ENCODE results near the gene ELOVL6.

ELOVL6 gene

DNA sequence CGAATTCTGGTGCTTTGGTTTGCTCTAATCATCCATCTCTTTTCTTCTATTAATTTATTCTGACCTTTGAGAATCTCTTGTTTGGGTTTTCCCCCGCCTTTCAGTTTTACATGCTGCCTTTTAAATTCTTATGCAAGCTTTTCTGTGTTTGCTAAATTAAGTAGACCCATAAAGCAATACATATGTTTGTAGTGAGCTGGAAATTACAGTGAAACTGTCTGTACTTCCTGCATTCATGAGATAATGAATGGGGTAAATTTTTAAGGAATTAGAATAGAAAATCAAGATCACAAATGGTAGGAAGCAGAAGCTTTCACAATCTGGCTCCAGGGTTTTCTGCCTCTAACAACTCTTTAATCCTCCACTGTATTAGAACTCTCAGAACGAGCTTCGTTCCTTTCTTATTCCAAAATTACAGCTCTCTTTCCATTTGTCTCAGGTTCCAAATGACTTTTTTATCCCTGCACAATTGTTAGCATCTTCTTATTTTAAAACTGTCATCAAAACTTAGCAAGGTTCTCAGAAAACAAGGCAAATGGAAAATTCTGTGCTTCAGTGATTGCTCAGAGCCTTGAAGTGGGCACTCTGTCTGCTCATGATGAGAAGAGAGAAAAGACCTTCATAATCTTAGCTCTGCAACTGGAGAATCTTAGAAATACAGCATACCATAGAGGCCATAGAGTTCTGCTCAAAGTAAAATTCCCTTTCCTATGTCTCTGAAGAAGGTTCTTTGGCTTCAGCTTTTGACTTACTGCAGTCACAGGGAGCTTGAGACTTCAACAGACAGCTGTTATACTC, 177.6 kb downstream of the ELOVL6 start:
- no peak for DNase-seq
- no peaks in the 10 kb centered on the region for H3K4me1 ChIP-seq (ENCODE audit: control insufficient read depth, low read depth, low read length)
- H3K27ac ChIP-seq (ENCODE audit: low read depth, low read length), result peak overlapping the region; percentile 28
- no peaks in the 10 kb centered on the region for H3K27me3 ChIP-seq (ENCODE audit: insufficient read depth, low read length, poor library complexity)
- no peak overlapping the region for H2BK15ac ChIP-seq (replicated peaks; ENCODE audit: low read depth)
- no peaks in the 10 kb centered on the region for H3K79me2 ChIP-seq (ENCODE audit: control insufficient read depth, insufficient read depth, low read length)
- H3K9ac ChIP-seq (ENCODE audit: low read length), result no peak overlapping the region
- H3K36me3 ChIP-seq (ENCODE audit: control insufficient read depth, insufficient read depth, low read length), result no peaks in the 10 kb centered on the region
- no peak overlapping the region for H3K56ac ChIP-seq (ENCODE audit: low read length)
- H3K4me3 ChIP-seq (ENCODE audit: low read length), result no peak overlapping the region
- H3K4me2 ChIP-seq (ENCODE audit: low read length), result no peak overlapping the region
- no peak overlapping the region for H3K4ac ChIP-seq (ENCODE audit: low read depth, low read length)
- H3K23ac ChIP-seq (ENCODE audit: low read length), result no peak overlapping the region
- WGBS (ENCODE audit: extremely low coverage, insufficient coverage, low lambda C conversion rate), result no CpG with 5 or more reads among the region's 4 CpGs
- H2BK120ac ChIP-seq (ENCODE audit: low read depth, low read length), result no peak overlapping the region
- no peak overlapping the region for H2BK5ac ChIP-seq (ENCODE audit: low read length)
- no peak overlapping the region for H2AK5ac ChIP-seq (ENCODE audit: low read length)
- no peaks in the 10 kb centered on the region for H3K79me1 ChIP-seq (ENCODE audit: low read length)
- H4K8ac ChIP-seq (ENCODE audit: low read depth, low read length), result peak overlapping the region; percentile 56
- no peak overlapping the region for H4K5ac ChIP-seq (ENCODE audit: low read length)
- no peak overlapping the region for H3K18ac ChIP-seq (ENCODE audit: low read length)

DNA sequence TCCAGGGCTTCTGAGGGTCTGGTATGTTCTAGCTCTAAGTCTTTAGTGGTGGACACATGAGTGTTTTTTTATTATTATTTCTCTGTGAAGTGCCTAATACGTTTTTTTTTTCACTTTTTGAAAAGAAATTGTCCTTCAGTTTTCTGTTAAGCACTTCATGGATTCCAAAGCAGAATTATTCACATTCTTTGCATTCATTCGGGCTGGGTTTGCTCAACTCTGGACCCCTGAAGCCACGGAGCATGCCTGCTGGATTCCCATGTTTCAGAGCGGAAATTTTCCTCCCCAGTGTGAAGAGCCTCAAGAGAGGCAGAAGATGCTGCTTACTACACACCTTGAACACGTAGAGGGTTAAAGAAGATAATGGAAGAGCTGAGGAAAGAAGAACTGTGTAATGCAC, 178.3 kb downstream of the ELOVL6 start:
- Histone ChIP-seq H3K4me1 (ENCODE audit: control insufficient read depth, low read depth, low read length) (no peaks in the 10 kb centered on the region), H2BK5ac (ENCODE audit: low read length) (no peak overlapping the region), H2BK120ac (ENCODE audit: low read depth, low read length) (no peak overlapping the region), H3K27me3 (ENCODE audit: insufficient read depth, low read length, poor library complexity) (no peaks in the 10 kb centered on the region), H3K79me2 (ENCODE audit: control insufficient read depth, insufficient read depth, low read length) (no peaks in the 10 kb centered on the region), H3K18ac (ENCODE audit: low read length) (peak overlapping the region; percentile 25), H4K8ac (ENCODE audit: low read depth, low read length) (no peak overlapping the region), H2AK5ac (ENCODE audit: low read length) (no peak overlapping the region), H3K4me3 (ENCODE audit: low read length) (no peak overlapping the region), H4K5ac (ENCODE audit: low read length) (no peak overlapping the region), H3K36me3 (ENCODE audit: control insufficient read depth, insufficient read depth, low read length) (no peaks in the 10 kb centered on the region), H2BK15ac (replicated peaks; ENCODE audit: low read depth) (no peak overlapping the region), H3K23ac (ENCODE audit: low read length) (no peak overlapping the region), H3K4ac (ENCODE audit: low read depth, low read length) (no peak overlapping the region), H3K27ac (ENCODE audit: low read depth, low read length) (no peak overlapping the region), H3K79me1 (ENCODE audit: low read length) (no peaks in the 10 kb centered on the region), H3K56ac (ENCODE audit: low read length) (no peak overlapping the region), H3K9ac (ENCODE audit: low read length) (no peak overlapping the region), H3K4me2 (ENCODE audit: low read length) (no peak overlapping the region)
- peak; percentile 79 for DNase-seq
- no CpG with 5 or more reads among the region's 5 CpGs for WGBS (ENCODE audit: extremely low coverage, insufficient coverage, low lambda C conversion rate)

DNA sequence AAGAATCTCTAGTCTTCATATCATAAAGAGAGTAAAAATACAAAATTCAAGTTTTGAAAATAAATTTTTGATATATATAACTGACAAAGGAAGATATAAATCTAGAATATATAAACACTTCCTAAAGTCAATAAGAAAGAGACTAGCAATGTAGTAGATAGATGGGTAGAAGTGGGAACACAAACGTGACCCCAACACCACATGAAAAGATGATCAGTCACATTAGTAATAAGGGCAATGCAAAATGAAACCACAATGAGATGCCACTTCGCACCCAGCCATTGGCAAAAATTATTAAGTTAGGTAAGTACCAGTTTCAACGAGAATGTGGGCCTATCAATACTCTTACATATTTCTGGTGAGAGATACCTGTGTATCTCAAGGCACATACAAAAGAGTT, 179.3 kb downstream of the ELOVL6 start:
- Histone ChIP-seq H3K4me2 (ENCODE audit: low read length) (no peak overlapping the region), H3K27ac (ENCODE audit: low read depth, low read length) (no peak overlapping the region), H3K27me3 (ENCODE audit: insufficient read depth, low read length, poor library complexity) (no peaks in the 10 kb centered on the region), H4K5ac (ENCODE audit: low read length) (no peak overlapping the region), H3K23ac (ENCODE audit: low read length) (no peak overlapping the region), H3K4me3 (ENCODE audit: low read length) (no peak overlapping the region), H3K18ac (ENCODE audit: low read length) (no peak overlapping the region), H3K4ac (ENCODE audit: low read depth, low read length) (no peak overlapping the region), H3K79me2 (ENCODE audit: control insufficient read depth, insufficient read depth, low read length) (no peaks in the 10 kb centered on the region), H3K56ac (ENCODE audit: low read length) (no peak overlapping the region), H3K79me1 (ENCODE audit: low read length) (no peaks in the 10 kb centered on the region), H3K9ac (ENCODE audit: low read length) (no peak overlapping the region), H4K8ac (ENCODE audit: low read depth, low read length) (no peak overlapping the region), H2BK15ac (replicated peaks; ENCODE audit: low read depth) (no peak overlapping the region), H3K4me1 (ENCODE audit: control insufficient read depth, low read depth, low read length) (no peaks in the 10 kb centered on the region), H2BK5ac (ENCODE audit: low read length) (no peak overlapping the region), H2BK120ac (ENCODE audit: low read depth, low read length) (no peak overlapping the region), H3K36me3 (ENCODE audit: control insufficient read depth, insufficient read depth, low read length) (no peaks in the 10 kb centered on the region), H2AK5ac (ENCODE audit: low read length) (no peak overlapping the region)
- DNase-seq, result no peak
- no CpG with 5 or more reads among the region's 3 CpGs for WGBS (ENCODE audit: extremely low coverage, insufficient coverage, low lambda C conversion rate)

DNA sequence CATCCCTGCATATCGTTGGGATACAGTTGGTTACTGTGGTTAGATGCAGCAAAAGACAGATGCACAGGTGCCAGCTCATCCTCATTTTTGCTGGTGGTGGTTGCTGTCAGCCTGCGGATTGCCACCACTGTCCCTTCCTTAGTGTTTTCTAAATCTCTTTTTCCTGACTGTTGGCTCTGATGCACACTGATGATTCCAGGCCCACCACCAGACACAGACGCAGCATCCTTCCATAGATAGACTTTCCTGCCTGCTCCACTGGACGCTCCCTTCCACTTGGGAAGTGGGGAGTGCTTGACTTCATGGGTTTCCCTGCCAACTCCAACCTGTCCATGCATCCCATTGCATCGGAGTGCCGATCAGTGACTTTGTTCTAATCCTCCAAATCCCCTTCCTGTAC, 184.2 kb downstream of the ELOVL6 start:
- Histone ChIP-seq H3K18ac (ENCODE audit: low read length) (no peak overlapping the region), H3K27ac (ENCODE audit: low read depth, low read length) (no peak overlapping the region), H2BK15ac (replicated peaks; ENCODE audit: low read depth) (no peak overlapping the region), H3K4me2 (ENCODE audit: low read length) (no peak overlapping the region), H3K56ac (ENCODE audit: low read length) (no peak overlapping the region), H4K5ac (ENCODE audit: low read length) (no peak overlapping the region), H3K27me3 (ENCODE audit: insufficient read depth, low read length, poor library complexity) (no peaks in the 10 kb centered on the region), H3K9ac (ENCODE audit: low read length) (no peak overlapping the region), H3K4ac (ENCODE audit: low read depth, low read length) (no peak overlapping the region), H3K4me3 (ENCODE audit: low read length) (no peak overlapping the region), H2BK120ac (ENCODE audit: low read depth, low read length) (no peak overlapping the region), H3K79me2 (ENCODE audit: control insufficient read depth, insufficient read depth, low read length) (no peaks in the 10 kb centered on the region), H3K23ac (ENCODE audit: low read length) (no peak overlapping the region), H3K36me3 (ENCODE audit: control insufficient read depth, insufficient read depth, low read length) (no peaks in the 10 kb centered on the region), H4K8ac (ENCODE audit: low read depth, low read length) (no peak overlapping the region), H2BK5ac (ENCODE audit: low read length) (no peak overlapping the region), H2AK5ac (ENCODE audit: low read length) (no peak overlapping the region), H3K4me1 (ENCODE audit: control insufficient read depth, low read depth, low read length) (no peaks in the 10 kb centered on the region), H3K79me1 (ENCODE audit: low read length) (no peaks in the 10 kb centered on the region)
- no peak for DNase-seq
- WGBS (ENCODE audit: extremely low coverage, insufficient coverage, low lambda C conversion rate), result no CpG with 5 or more reads among the region's 6 CpGs

DNA sequence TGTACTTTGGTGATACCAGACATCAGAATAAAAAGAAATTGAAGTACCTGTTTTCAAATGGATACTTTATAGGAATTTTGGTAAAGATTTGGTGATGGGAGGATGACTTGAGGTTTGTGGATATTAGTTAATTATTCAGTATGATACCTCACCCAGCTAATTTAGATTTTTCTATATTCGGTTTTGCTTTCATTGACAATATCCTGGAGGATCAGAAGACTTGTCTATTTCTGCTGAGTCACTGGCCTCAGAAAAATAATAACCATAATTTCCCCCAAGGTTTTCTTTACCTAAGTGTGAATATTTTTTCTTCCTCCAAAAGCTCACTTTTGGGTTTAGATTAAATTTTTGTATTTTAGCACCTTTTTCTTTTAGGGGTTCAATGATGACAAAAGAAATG, 185.5 kb downstream of the ELOVL6 start:
- Histone ChIP-seq H3K4me2 (ENCODE audit: low read length) (no peak overlapping the region), H4K8ac (ENCODE audit: low read depth, low read length) (no peak overlapping the region), H2BK5ac (ENCODE audit: low read length) (no peak overlapping the region), H3K27me3 (ENCODE audit: insufficient read depth, low read length, poor library complexity) (no peaks in the 10 kb centered on the region), H2BK120ac (ENCODE audit: low read depth, low read length) (no peak overlapping the region), H3K27ac (ENCODE audit: low read depth, low read length) (no peak overlapping the region), H3K4me1 (ENCODE audit: control insufficient read depth, low read depth, low read length) (no peaks in the 10 kb centered on the region), H4K5ac (ENCODE audit: low read length) (no peak overlapping the region), H3K56ac (ENCODE audit: low read length) (no peak overlapping the region), H2AK5ac (ENCODE audit: low read length) (no peak overlapping the region), H3K79me1 (ENCODE audit: low read length) (no peaks in the 10 kb centered on the region), H3K79me2 (ENCODE audit: control insufficient read depth, insufficient read depth, low read length) (no peaks in the 10 kb centered on the region), H3K4ac (ENCODE audit: low read depth, low read length) (no peak overlapping the region), H2BK15ac (replicated peaks; ENCODE audit: low read depth) (no peak overlapping the region), H3K9ac (ENCODE audit: low read length) (no peak overlapping the region), H3K23ac (ENCODE audit: low read length) (no peak overlapping the region), H3K36me3 (ENCODE audit: control insufficient read depth, insufficient read depth, low read length) (no peaks in the 10 kb centered on the region), H3K18ac (ENCODE audit: low read length) (no peak overlapping the region), H3K4me3 (ENCODE audit: low read length) (no peak overlapping the region)
- no peak for DNase-seq
- no CpG with 5 or more reads among the region's 1 CpG for WGBS (ENCODE audit: extremely low coverage, insufficient coverage, low lambda C conversion rate)

DNA sequence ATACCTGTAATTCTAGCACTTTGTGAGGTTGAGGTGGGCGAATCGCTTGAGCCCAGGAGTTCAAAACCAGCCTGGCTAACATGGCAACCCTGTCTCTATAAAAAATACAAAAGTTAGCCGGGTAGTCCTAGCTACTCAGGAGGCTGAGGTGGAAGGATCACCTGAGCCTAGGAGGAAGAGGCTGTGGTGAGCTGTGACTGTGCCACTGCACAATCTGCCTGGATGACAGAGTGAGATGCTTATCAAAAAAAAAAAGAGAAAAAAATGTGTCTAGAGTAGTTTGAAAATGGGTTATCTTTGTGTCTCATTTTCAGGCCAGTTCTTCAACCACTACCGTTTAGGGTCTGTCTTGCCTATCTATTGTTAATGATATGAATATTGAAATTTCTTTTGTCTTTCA, 187.6 kb downstream of the ELOVL6 start:
- Histone ChIP-seq H2BK120ac (ENCODE audit: low read depth, low read length) (no peak overlapping the region), H3K27me3 (ENCODE audit: insufficient read depth, low read length, poor library complexity) (no peaks in the 10 kb centered on the region), H3K9ac (ENCODE audit: low read length) (no peak overlapping the region), H4K8ac (ENCODE audit: low read depth, low read length) (no peak overlapping the region), H3K4me2 (ENCODE audit: low read length) (no peak overlapping the region), H3K56ac (ENCODE audit: low read length) (no peak overlapping the region), H3K27ac (ENCODE audit: low read depth, low read length) (no peak overlapping the region), H3K4me1 (ENCODE audit: control insufficient read depth, low read depth, low read length) (no peaks in the 10 kb centered on the region), H2BK15ac (replicated peaks; ENCODE audit: low read depth) (no peak overlapping the region), H3K36me3 (ENCODE audit: control insufficient read depth, insufficient read depth, low read length) (no peaks in the 10 kb centered on the region), H3K79me1 (ENCODE audit: low read length) (no peaks in the 10 kb centered on the region), H3K4ac (ENCODE audit: low read depth, low read length) (no peak overlapping the region), H3K23ac (ENCODE audit: low read length) (no peak overlapping the region), H3K18ac (ENCODE audit: low read length) (no peak overlapping the region), H2AK5ac (ENCODE audit: low read length) (no peak overlapping the region), H3K79me2 (ENCODE audit: control insufficient read depth, insufficient read depth, low read length) (no peaks in the 10 kb centered on the region), H3K4me3 (ENCODE audit: low read length) (no peak overlapping the region), H2BK5ac (ENCODE audit: low read length) (no peak overlapping the region), H4K5ac (ENCODE audit: low read length) (no peak overlapping the region)
- no peak for DNase-seq
- no CpG with 5 or more reads among the region's 4 CpGs for WGBS (ENCODE audit: extremely low coverage, insufficient coverage, low lambda C conversion rate)

Data from mesendoderm (in vitro differentiated cells).